Measurements from ENCODE around the gene CD99L2.

DNA sequence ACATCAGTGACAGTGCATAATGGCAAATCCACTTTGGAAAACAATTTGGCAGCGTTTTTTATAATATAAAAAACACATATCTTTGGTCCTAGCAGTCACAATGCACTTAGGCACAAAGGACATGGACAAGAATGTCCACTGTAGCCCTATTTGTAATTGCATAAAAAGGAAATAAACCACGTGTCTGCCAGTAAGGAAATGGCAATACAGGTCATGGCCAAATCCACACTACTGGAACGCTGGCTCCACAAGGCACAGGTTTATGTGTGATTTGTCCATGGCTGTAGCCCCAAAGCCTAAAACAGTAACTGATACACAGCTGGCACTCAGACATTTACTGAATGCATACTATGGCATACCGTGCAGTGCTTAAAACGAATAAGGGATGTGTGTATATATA, 69.7 kb downstream of the CD99L2 start:
- TF ChIP-seq, protein P1, sequence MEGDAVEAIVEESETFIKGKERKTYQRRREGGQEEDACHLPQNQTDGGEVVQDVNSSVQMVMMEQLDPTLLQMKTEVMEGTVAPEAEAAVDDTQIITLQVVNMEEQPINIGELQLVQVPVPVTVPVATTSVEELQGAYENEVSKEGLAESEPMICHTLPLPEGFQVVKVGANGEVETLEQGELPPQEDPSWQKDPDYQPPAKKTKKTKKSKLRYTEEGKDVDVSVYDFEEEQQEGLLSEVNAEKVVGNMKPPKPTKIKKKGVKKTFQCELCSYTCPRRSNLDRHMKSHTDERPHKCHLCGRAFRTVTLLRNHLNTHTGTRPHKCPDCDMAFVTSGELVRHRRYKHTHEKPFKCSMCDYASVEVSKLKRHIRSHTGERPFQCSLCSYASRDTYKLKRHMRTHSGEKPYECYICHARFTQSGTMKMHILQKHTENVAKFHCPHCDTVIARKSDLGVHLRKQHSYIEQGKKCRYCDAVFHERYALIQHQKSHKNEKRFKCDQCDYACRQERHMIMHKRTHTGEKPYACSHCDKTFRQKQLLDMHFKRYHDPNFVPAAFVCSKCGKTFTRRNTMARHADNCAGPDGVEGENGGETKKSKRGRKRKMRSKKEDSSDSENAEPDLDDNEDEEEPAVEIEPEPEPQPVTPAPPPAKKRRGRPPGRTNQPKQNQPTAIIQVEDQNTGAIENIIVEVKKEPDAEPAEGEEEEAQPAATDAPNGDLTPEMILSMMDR (conservative IDR thresholded peaks at IDR 0.05 in 1 of 2, IDR thresholded peaks at IDR 0.05 in 1 of 2; ENCODE audit: low read depth in 1 of 2, low read length in 2 of 2), result no peak
- no peak for TF ChIP-seq EZH2 (IDR thresholded peaks at IDR 0.05; ENCODE audit: low read length, missing control alignments)
